Motor neuron (in vitro differentiated cells): ENCODE results near the gene FBXO17. TPM values are rescaled to one million over a fixed set of nuclear protein-coding genes. Genes with fewer than 3 reads are reported as not detected.

Experiments used
- ATAC-seq, 8 experiments: fragments of 200-7000 bp; cut with Tn5 transposase; replicated peaks in 6 of 8; 2 replicates each; pipeline ENCODE4 v1.8.0; 2021; ENCODE audit warnings: mild to moderate bottlenecking in 8 of 8, moderate library complexity in 8 of 8
- H3K27ac ChIP-seq, 2 donors: fragments of 250-450 bp; sonication (Bioruptor Pico); 2 replicates each; pipeline ENCODE4 v1.9.0; 2021; ENCODE audit warnings: antibody characterized with exemption in 2 of 2, mild to moderate bottlenecking in 2 of 2, moderate library complexity in 1 of 2
- H3K4me1 ChIP-seq, 2 donors: fragments of 250-450 bp; sonication (Bioruptor Pico); replicated peaks in 1 of 2; 2 replicates each; pipeline ENCODE4 v1.6.1; 2021; ENCODE audit warnings: antibody characterized with exemption in 2 of 2, mild to moderate bottlenecking in 2 of 2, moderate library complexity in 1 of 2
- H3K4me3 ChIP-seq, 5 donors: fragments of 250-450 bp; sonication (Bioruptor Pico); 2 replicates each; pipeline ENCODE4 v1.9.0; 2021; ENCODE audit warnings: antibody characterized with exemption in 5 of 5, mild to moderate bottlenecking in 5 of 5, moderate library complexity in 4 of 5
- WGBS, 10 experiments: fragments of 450-650 bp; shearing (Covaris generic); methylation state at CpG; one replicate each; pipeline ENCODE4 v1.0.0; 2022; 5-methylcytosine and 5-hydroxymethylcytosine counted together
- in situ Hi-C, 9 experiments: fragments of 400-800 bp; cut with MboI; loops; one replicate each; pipeline ENCODE4 v1.15.0; 2021; ENCODE audit warnings: low sequenced_read_pairs in 9 of 9, low pct_unique_long_range_greater_than_20kb in 2 of 9; ENCODE audit not compliant: unreplicated experiment in 9 of 9
- total RNA-seq, 8 experiments: library from RNA; unstranded; fragments of 300-600 nt; gene quantifications; 2 replicates each; pipeline versions ENCODE4 v1.2.3 to v1.2.4, GENCODE V29; 2022

FBXO17 gene
- total RNA-seq, 8 experiments from 2014 or later: 3.8 to 36.7 (median 7.7) TPM

GRCh38 chr19:38932425-38933179 is 42.9 kb downstream of the FBXO17 start:
- in situ Hi-C loops: loop anchor here in 1 of 9 experiments (25.0 kb wide), 1 partner anchor 520 kb away; the partner anchor contains the start of gene FAM98C

DNA sequence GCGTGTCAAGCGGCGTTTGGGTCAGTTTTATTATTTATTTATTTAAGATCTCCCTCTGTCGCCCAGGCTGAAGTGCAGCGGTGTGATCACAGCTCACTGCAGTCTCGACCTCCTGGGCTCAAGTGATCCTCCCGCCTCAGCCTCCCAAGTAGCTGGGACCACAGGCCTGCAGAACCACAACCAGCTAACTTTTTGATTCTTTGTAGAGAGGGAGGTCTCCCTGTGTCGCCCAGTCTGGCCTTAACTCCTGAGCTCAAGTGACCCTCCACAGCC is 44.1 kb downstream of the FBXO17 start:
- in situ Hi-C loops: loop anchor here in 1 of 9 experiments (25.0 kb wide), 1 partner anchor 519 kb away; the partner anchor contains the start of gene FAM98C
- peaks cover 2 to 7% of the 10 kb centered on the region in 2 donors for H3K4me1 ChIP-seq
- 0 to 40% (median 18%) methylated on average over 1 to 3 of the region's 8 CpGs; no CpG with 5 or more reads in 5 of the 10 experiments for WGBS, 10 experiments
- peak overlapping the region; percentile 51 to 80 (median 64) for H3K4me3 ChIP-seq
- H3K27ac ChIP-seq: peak overlapping the region; percentile 40 to 97
- ATAC-seq: no peak

More at GRCh38 chr19:38932425-38933179, 42.9 kb downstream of the FBXO17 start:
- ATAC-seq: no peak
- Histone ChIP-seq H3K4me1 (peaks cover 2 to 7% of the 10 kb centered on the region in 2 donors), H3K4me3 (no peak overlapping the region), H3K27ac (no peak overlapping the region)
- WGBS, 10 experiments: 60 to 100% (median 97%) methylated on average over 1 to 13 of the region's 29 CpGs; no CpG with 5 or more reads in 3 of the 10 experiments

- peak within 1 kb of the TSS; percentile 95 to 97 for H3K27ac ChIP-seq
- WGBS, 10 experiments: 0 to 20% (median 0%) methylated on average over 1 to 21 of the region's 40 CpGs; no CpG with 5 or more reads in 3 of the 10 experiments
- peak; percentile 96 to 98 (median 97) for ATAC-seq
- H3K4me3 ChIP-seq: peak within 1 kb of the TSS; percentile 51 to 80 (median 64)
- in situ Hi-C loops: loop anchor here in 1 of 9 experiments (25.0 kb wide), 1 partner anchor 519 kb away; the partner anchor contains the start of gene FAM98C
- H3K4me1 ChIP-seq: peaks cover 2 to 7% of the 10 kb centered on the region in 2 donors
Measured at GRCh38 chr19:38930776-38931520, 44.6 kb downstream of the FBXO17 start, which contains the start of gene MRPS12. MRPS12 (plus strand) TSS chr19:38930944; CDS start chr19:38931295, 351 bp downstream.

GRCh38 chr19:38929929-38930775 is 45.4 kb downstream of the FBXO17 start, which contains the start of gene SARS2:
SARS2 (minus strand) TSS chr19:38930763; CDS start chr19:38930736, 27 bp downstream.
- peak within 1 kb of the TSS; percentile 51 to 80 (median 64) for H3K4me3 ChIP-seq
- H3K27ac ChIP-seq: peak within 1 kb of the TSS; percentile 95 to 97
- peaks cover 2 to 7% of the 10 kb centered on the region in 2 donors for H3K4me1 ChIP-seq
- in situ Hi-C loops: loop anchor here in 1 of 9 experiments (25.0 kb wide), 1 partner anchor 518 kb away; the partner anchor contains the start of gene FAM98C
- peak; percentile 57 to 82 (median 75) for ATAC-seq
- 0 to 24% (median 11%) methylated on average over 1 to 18 of the region's 49 CpGs for WGBS, 10 experiments

- no peak for ATAC-seq
- in situ Hi-C loops: loop anchor here in 1 of 9 experiments (25.0 kb wide), 1 partner anchor 516 kb away; the partner anchor contains the start of gene FAM98C
- Histone ChIP-seq H3K4me3 (no peak overlapping the region), H3K27ac (no peak overlapping the region), H3K4me1 (peaks cover 2 to 7% of the 10 kb centered on the region in 2 donors)
- 17 to 100% (median 83%) methylated on average over 1 to 4 of the region's 4 CpGs; no CpG with 5 or more reads in 2 of the 10 experiments for WGBS, 10 experiments
Measured at GRCh38 chr19:38928391-38929001, 47.0 kb downstream of the FBXO17 start.

DNA sequence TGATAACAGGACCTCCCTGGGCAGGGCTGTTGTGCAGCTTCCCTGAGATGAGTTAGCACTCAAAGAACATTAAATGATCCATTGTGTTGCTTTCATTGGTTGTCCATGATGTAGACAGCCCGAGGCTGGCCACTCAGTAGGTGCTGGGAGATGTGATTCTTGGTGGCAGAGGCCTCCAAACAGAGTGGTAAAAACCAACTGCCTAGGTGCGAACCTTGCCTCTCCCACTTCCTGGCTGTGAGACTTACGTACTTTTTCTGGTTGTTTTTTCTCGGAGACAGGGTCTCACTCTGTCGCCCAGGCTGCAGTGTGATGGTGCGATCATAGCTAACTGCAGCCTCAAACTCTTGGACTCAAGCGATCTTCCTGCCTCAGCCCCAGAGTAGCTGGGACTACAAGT is 51.2 kb downstream of the FBXO17 start:
- Histone ChIP-seq H3K27ac (no peak overlapping the region), H3K4me1 (no peaks in the 10 kb centered on the region), H3K4me3 (no peak overlapping the region)
- ATAC-seq: no peak
- WGBS, 10 experiments: 90 to 100% (median 100%) methylated on average over 1 to 3 of the region's 7 CpGs; no CpG with 5 or more reads in 4 of the 10 experiments
- in situ Hi-C loops: loop anchor here in 3 of 9 experiments (25.0 kb wide), 1 partner anchor 512 kb away; the partner anchor contains the start of gene FAM98C (in 3 of the 3)

DNA sequence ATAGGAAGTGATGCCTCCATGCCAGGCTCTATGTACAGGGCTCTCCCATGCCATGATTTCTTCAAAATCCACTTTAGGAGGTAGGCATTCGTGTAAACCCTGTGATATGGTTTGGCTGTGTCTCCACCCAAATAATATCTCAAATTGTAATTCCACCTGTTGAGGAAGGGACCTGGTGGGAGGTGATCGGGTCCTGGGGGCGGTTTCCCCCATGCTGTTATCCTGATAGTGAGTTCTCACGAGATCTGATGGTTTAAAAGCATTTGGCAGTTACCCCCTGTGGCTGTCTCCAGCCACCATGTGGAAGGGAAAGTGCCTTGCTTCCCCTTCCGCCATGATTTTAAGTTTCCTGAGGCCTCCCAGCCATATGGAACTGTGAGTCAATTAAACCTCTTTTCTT is 53.1 kb downstream of the FBXO17 start:
- ATAC-seq: no peak
- Histone ChIP-seq H3K4me3 (no peak overlapping the region), H3K4me1 (no peaks in the 10 kb centered on the region), H3K27ac (no peak overlapping the region)
- in situ Hi-C loops: loop anchor here in 3 of 9 experiments (25.0 kb wide), 1 partner anchor 510 kb away; the partner anchor contains the start of gene FAM98C (in 3 of the 3)
- WGBS, 10 experiments: 93 to 100% (median 100%) methylated on average over 1 to 5 of the region's 5 CpGs; no CpG with 5 or more reads in 2 of the 10 experiments

DNA sequence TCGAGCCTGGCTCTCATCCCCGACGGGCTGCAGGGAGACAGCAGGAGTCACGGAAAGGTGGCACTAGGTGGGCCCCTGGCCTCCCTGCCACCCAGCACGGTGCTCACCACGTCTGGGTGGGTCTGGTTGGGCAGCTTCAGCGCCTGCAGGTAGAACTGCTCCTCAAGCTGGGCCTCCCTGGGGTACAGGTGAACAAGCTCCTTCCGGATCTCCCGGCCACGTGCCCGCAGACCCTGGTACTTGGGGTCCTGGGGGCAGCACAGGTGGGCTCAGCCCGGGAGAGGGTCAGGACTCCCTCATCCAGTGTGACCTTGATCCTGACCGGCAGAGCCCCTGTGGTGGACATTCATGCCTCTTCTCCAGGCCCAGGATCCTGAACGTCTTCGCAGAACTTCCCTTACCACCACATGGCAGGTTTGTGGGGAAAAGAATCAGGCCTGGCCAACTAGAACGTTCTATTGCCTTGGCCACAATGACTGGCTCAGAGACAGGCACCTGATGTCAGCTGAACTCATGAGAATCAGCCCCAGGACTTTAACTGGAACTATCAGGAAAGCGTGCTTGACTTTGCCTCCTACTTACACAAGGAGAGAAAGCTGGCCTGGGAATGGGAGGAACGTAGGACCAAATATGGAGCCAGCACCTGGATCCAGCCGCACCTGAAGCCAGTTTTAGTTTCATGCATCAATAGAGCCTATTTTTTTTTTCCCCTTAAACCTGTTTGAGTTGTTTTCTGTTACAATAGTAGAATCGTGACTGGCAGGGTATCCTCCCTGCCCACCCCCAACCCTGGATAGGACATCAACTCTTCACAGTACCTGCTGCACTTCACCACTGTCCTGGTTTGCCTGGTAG is 53.9 kb downstream of the FBXO17 start:
- in situ Hi-C loops: loop anchor here in 3 of 9 experiments (25.0 kb wide), 1 partner anchor 509 kb away; the partner anchor contains the start of gene FAM98C (in 3 of the 3)
- ATAC-seq: no peak
- no peak overlapping the region for H3K27ac ChIP-seq

DNA sequence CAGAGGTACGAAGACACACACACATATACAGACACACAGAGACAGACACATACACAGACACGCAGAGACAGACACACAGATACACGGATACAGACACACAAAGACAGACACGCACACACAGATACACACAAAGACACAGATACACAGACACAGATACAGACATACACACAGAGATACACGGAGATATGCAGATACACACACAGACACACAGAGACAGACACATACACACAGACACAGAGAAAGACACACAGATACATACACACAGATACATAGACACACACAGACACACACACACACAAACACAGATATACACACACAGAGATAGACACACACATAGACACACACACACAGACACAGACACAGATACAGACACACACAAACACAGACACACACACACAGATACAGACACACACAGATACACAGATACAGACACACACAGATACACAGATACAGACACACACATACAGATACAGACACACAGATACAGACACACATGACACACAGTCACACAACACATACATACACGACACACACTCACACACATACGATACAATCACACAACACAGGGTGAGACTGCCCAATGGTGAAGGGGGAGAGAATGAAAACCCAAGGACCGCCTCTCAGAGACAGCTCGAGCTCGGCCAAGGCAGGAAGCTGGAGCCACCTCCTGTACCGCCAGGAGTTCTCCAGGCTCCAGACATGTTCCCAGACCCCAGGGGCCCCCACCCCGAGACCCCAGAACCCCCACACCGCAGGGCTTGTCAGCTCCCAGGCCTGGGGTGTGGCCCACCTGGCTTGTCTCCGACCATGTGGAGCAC is 54.7 kb downstream of the FBXO17 start:
- Histone ChIP-seq H3K4me3 (no peak overlapping the region), H3K4me1 (no peaks in the 10 kb centered on the region), H3K27ac (no peak overlapping the region)
- peak in 1 of 8 experiments; percentile 6 for ATAC-seq
- in situ Hi-C loops: loop anchor here in 3 of 9 experiments (25.0 kb wide), 1 partner anchor 509 kb away; the partner anchor contains the start of gene FAM98C (in 3 of the 3)
- WGBS, 10 experiments: 45 to 100% (median 89%) methylated on average over 1 to 5 of the region's 14 CpGs; no CpG with 5 or more reads in 5 of the 10 experiments

More for the DNA sequence above, 53.9 kb downstream of the FBXO17 start:
- Histone ChIP-seq H3K4me1 (no peaks in the 10 kb centered on the region), H3K4me3 (no peak overlapping the region)
- WGBS, 10 experiments: 60 to 100% (median 86%) methylated on average over 1 to 10 of the region's 20 CpGs; no CpG with 5 or more reads in 3 of the 10 experiments
